Subcutaneous abdominal adipose tissue (tissue), 5 donors: ENCODE results near the gene ACSL1.

Experiments
- H3K27ac ChIP-seq: one replicate; pipeline ENCODE4 v1.7.0; 2013; ENCODE audit warnings: low read depth, mild to moderate bottlenecking, inconsistent platforms, low read length, moderate library complexity
- H3K27me3 ChIP-seq, 5 donors: one replicate each; pipeline ENCODE4 v1.7.0; 2013; ENCODE audit warnings: low read length in 5 of 5, inconsistent platforms in 1 of 5; ENCODE audit not compliant: control insufficient read depth in 5 of 5, insufficient read depth in 4 of 5
- H3K36me3 ChIP-seq, 5 donors: one replicate each; pipeline ENCODE4 v1.7.0; 2013; ENCODE audit warnings: low read length in 5 of 5; ENCODE audit not compliant: control insufficient read depth in 5 of 5, insufficient read depth in 5 of 5
- H3K4me1 ChIP-seq, 5 donors: one replicate each; pipeline ENCODE4 v1.7.0; 2013; ENCODE audit warnings: low read length in 5 of 5, mild to moderate bottlenecking in 3 of 5, moderate library complexity in 1 of 5; ENCODE audit not compliant: control insufficient read depth in 5 of 5, insufficient read depth in 5 of 5
- H3K4me3 ChIP-seq, 5 donors: one replicate each; pipeline ENCODE4 v1.7.0; 2013; ENCODE audit warnings: low read length in 5 of 5, low read depth in 1 of 5
- H3K9ac ChIP-seq, 5 donors: one replicate each; pipeline ENCODE4 v1.7.0; 2013; ENCODE audit warnings: low read length in 5 of 5, mild to moderate bottlenecking in 4 of 5, moderate library complexity in 3 of 5
- H3K9me3 ChIP-seq, 5 donors: one replicate each; pipeline ENCODE4 v1.7.0; 2013; ENCODE audit warnings: low read length in 5 of 5; ENCODE audit not compliant: control insufficient read depth in 5 of 5
- donor health status: healthy.
- donor health status: healthy.
- donor health status: healthy.
- donor health status: healthy.
- donor health status: healthy.

ACSL1 gene

GRCh38 chr4:184721254-184721653 lies 104.5 kb downstream of the ACSL1 start:
- H3K9me3 ChIP-seq: peaks cover 0 to 8% (median 3%) of the 10 kb centered on the region in 5 donors
- H3K9ac ChIP-seq: no peak overlapping the region
- no peak overlapping the region for H3K27ac ChIP-seq
- no peaks in the 10 kb centered on the region for H3K27me3 ChIP-seq
- H3K4me3 ChIP-seq: no peak overlapping the region
- no peaks in the 10 kb centered on the region for H3K4me1 ChIP-seq
- H3K36me3 ChIP-seq: peaks cover 0 to 7% (median 0%) of the 10 kb centered on the region in 5 donors

GRCh38 chr4:184719407-184719806 lies 106.4 kb downstream of the ACSL1 start:
- Histone ChIP-seq H3K9ac (no peak overlapping the region), H3K36me3 (peaks cover 0 to 7% (median 0%) of the 10 kb centered on the region in 5 donors), H3K27ac (no peak overlapping the region), H3K9me3 (peaks cover 0 to 8% (median 3%) of the 10 kb centered on the region in 5 donors), H3K27me3 (no peaks in the 10 kb centered on the region), H3K4me3 (no peak overlapping the region), H3K4me1 (no peaks in the 10 kb centered on the region)

- H3K36me3 ChIP-seq: peaks cover 0 to 7% (median 0%) of the 10 kb centered on the region in 5 donors
- H3K27ac ChIP-seq: no peak overlapping the region
- no peaks in the 10 kb centered on the region for H3K27me3 ChIP-seq
- no peak overlapping the region for H3K4me3 ChIP-seq
- no peaks in the 10 kb centered on the region for H3K4me1 ChIP-seq
- H3K9ac ChIP-seq: no peak overlapping the region
- H3K9me3 ChIP-seq: no peaks in the 10 kb centered on the region
These were observed 110.2 kb downstream of the ACSL1 start for GRCh38 chr4:184715526-184715925.

- Histone ChIP-seq H3K4me1 (no peaks in the 10 kb centered on the region), H3K9me3 (no peaks in the 10 kb centered on the region)
These were observed 111.9 kb downstream of the ACSL1 start for GRCh38 chr4:184713887-184714286.

GRCh38 chr4:184712322-184712721 lies 113.4 kb downstream of the ACSL1 start:
- H3K27ac ChIP-seq: no peak overlapping the region
- H3K27me3 ChIP-seq: no peaks in the 10 kb centered on the region
- H3K4me1 ChIP-seq: no peaks in the 10 kb centered on the region
- no peak overlapping the region for H3K4me3 ChIP-seq
- no peaks in the 10 kb centered on the region for H3K9me3 ChIP-seq
- no peak overlapping the region for H3K9ac ChIP-seq
- H3K36me3 ChIP-seq: no peaks in the 10 kb centered on the region

More at GRCh38 chr4:184713887-184714286, 111.9 kb downstream of the ACSL1 start:
- Histone ChIP-seq H3K4me3 (no peak overlapping the region), H3K36me3 (peaks cover 0 to 7% (median 0%) of the 10 kb centered on the region in 5 donors), H3K27me3 (no peaks in the 10 kb centered on the region), H3K9ac (no peak overlapping the region), H3K27ac (no peak overlapping the region)

GRCh38 chr4:184706453-184706852 lies 119.3 kb downstream of the ACSL1 start:
- Histone ChIP-seq H3K9ac (no peak overlapping the region), H3K27ac (no peak overlapping the region)

GRCh38 chr4:184705692-184706091 lies 120.1 kb downstream of the ACSL1 start:
- Histone ChIP-seq H3K27ac (no peak overlapping the region), H3K9ac (no peak overlapping the region), H3K27me3 (no peaks in the 10 kb centered on the region), H3K36me3 (no peaks in the 10 kb centered on the region), H3K4me3 (no peak overlapping the region), H3K4me1 (no peaks in the 10 kb centered on the region), H3K9me3 (no peaks in the 10 kb centered on the region)

More at GRCh38 chr4:184706453-184706852, 119.3 kb downstream of the ACSL1 start:
- H3K4me3 ChIP-seq: no peak overlapping the region
- H3K9me3 ChIP-seq: no peaks in the 10 kb centered on the region
- no peaks in the 10 kb centered on the region for H3K27me3 ChIP-seq
- H3K36me3 ChIP-seq: no peaks in the 10 kb centered on the region
- no peaks in the 10 kb centered on the region for H3K4me1 ChIP-seq
